Stimulated activated CD8-positive, alpha-beta memory T cell treated with anti-CD3 and anti-CD28 coated beads, Interleukin-15, amount 100 ng/mL, for 1 hour (primary cell): Measurements from ENCODE around the gene ARPP19.
"Not testable (repeated sequence)": the region's sequence is repeated elsewhere in the genome, so short reads cannot be mapped to it uniquely, and the experiment has no call there.

Experiments used
- DNase-seq: peaks from one replicate; pipeline ENCODE4 v3.0.0-alpha.2; 2020; ENCODE audit warnings: low read depth

ARPP19 gene, protein sequence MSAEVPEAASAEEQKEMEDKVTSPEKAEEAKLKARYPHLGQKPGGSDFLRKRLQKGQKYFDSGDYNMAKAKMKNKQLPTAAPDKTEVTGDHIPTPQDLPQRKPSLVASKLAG

GRCh38 chr15:52568601-52569585 is at the start of gene ARPP19:
Gene ARPP19, minus strand, starts transcription at chr15:52569030. Its CDS starts 138 bp downstream, at chr15:52568892.
- peak; percentile 52 for DNase-seq

DNA sequence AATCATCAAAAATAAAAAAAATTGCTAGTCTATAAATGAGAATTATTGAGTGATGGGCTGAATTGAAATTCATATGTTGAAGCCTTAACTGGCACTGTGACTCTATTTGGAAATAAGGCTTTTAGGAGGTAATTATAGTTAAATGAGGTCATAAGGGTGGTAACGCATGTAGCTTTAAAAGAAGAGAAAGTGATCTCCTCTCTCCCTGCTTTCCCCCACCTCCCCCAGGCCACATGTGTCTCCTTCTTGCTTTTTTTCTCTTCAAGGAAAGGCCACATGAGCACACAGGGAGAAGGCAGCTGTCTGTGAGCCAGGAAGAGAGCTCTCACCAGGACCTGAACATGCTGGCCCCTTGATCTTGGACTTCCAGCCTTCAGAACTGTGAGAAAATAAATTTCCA is 48.2 kb upstream of the ARPP19 start:
- DNase-seq: no peak

- DNase-seq: no peak
Observed at GRCh38 chr15:52615302-52615701, 46.5 kb upstream of the ARPP19 start.

GRCh38 chr15:52609593-52609992 is 40.8 kb upstream of the ARPP19 start:
- DNase-seq: no peak

GRCh38 chr15:52584414-52584813 is 15.6 kb upstream of the ARPP19 start:
- no peak for DNase-seq

DNA sequence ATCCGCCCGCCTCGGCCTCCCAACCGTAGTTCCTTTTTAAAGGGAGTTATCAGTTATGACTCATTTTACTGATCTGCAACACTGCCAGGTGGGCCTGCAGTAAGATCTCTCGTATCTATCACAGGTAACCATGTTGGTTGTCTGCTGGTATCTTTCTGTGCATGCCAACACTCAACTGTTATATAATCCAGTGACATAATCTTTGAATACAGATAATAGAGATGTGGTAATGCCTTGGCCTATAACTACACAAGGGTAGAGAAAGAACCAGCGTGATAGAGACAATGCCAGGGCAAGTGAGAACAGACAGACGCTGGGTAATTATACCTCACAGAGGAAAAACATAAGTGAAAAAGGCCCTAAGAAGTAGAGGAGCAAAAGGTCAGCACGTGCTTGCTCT is 11.0 kb upstream of the ARPP19 start:
- no peak for DNase-seq

DNA sequence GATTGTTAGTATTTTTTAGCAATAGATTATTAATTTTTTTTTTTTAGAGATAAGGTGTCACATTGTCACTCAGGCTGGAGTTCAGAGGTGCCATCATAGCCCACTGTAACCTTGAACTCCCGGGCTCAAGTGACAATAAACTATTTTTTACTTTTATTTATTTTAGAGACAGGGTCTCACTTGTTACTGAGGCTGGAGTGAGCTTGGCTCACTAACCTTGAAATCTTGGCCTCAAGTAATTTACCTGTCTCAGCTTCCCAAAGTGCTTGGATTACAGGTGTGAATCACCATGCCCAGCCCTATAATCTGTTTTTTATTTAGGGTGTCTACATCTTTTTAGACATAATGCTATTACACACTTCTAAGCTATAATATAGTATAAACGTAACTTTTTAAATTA is 7.9 kb upstream of the ARPP19 start:
- no peak for DNase-seq

DNA sequence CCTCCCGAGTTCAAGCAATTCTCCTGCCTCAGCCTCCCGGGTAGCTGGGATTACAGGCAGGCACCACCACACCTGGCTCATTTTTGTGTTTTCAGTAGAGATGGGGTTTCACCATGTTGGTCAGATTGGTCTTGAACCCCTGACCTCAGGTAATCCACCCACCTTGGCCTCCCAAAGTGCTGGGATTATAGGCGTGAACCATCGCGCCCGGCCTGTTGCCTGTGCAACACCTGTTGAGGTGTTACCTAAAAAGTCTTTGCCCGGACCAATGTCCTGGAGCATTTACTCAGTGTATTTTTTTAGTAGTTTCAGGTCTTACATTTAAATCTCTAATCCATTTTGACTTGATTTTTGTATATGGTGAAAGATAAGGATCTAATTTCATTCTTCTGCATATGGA is 6.7 kb upstream of the ARPP19 start:
- DNase-seq: not testable (repeated sequence)

GRCh38 chr15:52575072-52575471 is 6.2 kb upstream of the ARPP19 start:
- DNase-seq: no peak

DNA sequence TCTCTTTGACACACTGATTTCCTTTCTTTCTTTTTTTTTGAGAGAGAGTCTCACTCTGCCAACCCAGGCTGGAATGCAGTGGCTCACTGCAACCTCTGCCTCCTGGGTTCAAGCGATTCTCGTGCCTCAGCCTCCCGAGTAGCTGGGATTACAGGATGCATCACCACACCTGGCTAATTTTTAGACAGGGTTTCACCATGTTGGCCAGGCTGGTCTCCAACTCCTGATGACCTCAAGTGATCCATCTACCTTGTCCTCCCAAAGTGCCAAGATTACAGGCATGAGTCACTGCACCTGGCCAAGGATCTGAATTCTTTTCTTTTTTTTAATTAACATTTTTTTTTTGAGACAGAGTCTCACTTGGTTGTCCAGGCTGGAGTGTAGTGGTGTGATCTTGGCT is 5.8 kb upstream of the ARPP19 start:
- not testable (repeated sequence) for DNase-seq

GRCh38 chr15:52567871-52568600 is 794 bp downstream of the ARPP19 start:
- peak; percentile 11 for DNase-seq

DNA sequence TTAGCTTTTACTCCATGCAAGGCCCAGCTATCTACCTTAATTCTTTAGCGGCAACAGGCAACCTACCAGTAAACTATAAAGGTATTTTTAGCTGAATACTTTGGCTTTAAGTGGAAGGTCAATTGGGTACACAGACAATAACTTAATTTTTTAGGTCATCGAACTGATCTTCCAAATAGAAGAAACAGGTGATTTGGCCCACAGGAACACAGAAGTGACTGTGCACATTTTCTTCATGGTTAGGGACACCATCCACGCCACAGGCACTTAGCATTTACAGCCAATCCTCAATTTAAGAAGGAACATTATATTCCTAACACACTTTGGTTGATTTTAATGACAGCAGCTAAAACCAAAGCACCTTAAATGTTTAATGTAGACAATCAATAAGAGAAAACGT is 1.9 kb downstream of the ARPP19 start:
- no peak for DNase-seq

DNA sequence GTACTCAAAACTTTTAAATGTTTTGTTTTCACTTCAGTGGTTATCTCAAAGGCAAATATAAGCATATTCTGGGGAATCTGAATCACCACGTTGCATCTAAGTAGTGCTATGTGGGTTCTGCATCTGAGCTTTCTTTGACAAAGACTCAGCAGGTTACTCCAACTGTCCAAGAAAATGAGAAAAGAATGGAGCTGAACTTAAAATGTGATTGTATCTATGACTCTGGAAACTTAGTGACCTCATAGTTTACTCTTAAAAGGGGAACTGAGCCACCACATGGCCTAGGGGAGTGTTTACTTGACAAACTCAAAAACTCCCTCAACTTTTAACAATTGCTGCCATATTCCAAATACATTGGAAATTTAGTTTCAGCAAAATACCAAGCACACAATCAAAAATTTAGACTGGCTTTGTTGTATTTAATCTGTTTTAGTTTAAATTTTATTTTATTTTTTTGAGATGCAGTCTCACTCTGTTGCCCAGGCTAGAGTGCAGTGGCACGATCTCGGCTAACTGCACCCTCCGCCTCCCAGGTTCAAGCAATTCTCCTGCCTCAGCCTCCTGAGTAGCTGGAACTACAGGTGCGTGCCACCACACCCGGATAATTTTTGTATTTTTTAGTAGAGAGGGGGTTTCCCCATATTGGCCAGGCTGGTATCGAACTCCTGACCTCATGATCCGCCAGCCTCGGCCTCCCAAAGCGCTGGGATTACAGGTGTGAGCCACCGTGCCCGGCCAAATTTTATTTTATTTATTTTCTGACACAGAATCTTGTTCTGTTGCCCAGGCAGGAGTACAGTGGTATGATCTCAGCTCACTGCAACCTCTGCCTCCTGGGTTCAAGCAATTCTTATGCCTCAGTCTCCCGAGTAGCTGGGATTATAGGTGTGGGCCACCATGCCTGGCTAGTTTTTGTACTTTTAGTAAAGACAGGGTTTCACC is 3.1 kb downstream of the ARPP19 start:
- not testable (repeated sequence) for DNase-seq

DNA sequence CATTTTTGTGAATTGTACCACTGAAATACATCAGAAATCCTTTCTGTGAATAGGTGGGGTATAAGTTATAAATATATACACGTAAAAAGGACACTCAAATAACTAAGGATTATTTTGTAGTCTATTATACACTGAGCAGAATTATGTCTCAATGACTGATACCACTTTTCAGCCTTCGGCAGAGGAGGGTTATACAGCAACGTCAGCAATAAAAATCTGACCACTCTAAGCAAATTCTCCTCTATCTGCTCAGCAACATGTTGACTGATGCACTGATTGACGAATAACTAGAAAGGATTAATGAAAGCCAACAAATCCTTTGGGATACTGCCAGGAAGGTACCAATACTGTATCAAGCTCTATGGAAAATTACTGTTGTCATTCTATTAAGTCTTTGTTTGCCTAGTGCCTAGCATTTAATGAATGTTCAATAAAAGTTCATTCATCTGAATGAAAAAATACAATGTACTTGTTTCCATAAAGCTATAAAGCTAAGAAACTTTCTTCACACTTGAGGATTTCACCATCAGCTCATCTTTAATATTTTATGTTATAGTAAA is 5.2 kb downstream of the ARPP19 start:
- no peak for DNase-seq

- DNase-seq: no peak
Observed at GRCh38 chr15:52559575-52559974, 9.3 kb downstream of the ARPP19 start.

GRCh38 chr15:52559022-52559421 is 9.8 kb downstream of the ARPP19 start:
- no peak for DNase-seq

DNA sequence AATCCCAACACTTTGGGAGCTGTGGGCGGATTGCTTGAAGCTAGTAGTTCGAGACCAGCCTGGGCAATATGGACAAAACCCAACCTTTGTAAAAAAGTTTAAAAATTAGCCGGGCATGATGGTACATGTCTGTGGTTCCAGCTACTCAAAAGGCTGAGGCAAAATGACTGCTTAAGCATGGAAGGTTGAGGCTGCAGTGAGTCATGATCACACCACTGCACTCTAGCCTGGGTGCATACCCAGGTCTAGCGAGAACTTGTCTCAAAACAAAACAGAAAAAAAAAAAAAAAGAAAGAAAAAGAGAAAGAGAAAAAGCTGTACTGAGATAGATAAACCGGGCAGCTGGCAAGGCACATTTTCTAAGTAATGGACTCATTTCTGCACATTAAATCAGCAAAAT is 10.6 kb downstream of the ARPP19 start:
- no peak for DNase-seq

DNA sequence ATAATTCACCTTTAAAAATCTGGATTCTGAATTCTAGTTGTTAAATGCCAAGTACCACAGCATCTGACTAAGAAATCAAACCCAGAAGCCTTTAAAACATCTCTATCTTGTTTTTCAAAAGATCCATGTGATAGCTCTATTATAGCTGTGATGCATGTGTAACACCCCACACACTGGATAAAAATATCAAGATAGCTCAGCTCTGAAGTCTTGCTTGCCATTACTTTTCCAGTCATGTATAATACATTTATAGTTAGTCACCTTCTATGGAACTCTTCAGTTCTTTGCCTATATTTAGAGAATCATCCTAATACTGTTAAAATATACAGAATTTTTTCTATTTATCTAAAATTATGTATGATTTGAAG is 11.6 kb downstream of the ARPP19 start:
- no peak for DNase-seq

- DNase-seq: no peak
Observed at GRCh38 chr15:52556524-52557273, 12.1 kb downstream of the ARPP19 start.

GRCh38 chr15:52552303-52552702 is 16.5 kb downstream of the ARPP19 start:
- DNase-seq: no peak

- DNase-seq: no peak
Observed at GRCh38 chr15:52551762-52552161, 17.1 kb downstream of the ARPP19 start.
